GM12864 (cell line): ENCODE measurements around the gene NES.

Experiments used
- DNase-seq: peaks from one replicate; pipeline ENCODE4 v3.0.0-alpha.2; 2011; ENCODE audit warnings: low read depth
- H3K4me3 ChIP-seq: 2 replicates; pipeline ENCODE4 v1.5.1; 2011; ENCODE audit warnings: mild to moderate bottlenecking, low read depth, low read length, control low read depth
- TF ChIP-seq, protein P1 (sequence below): IDR thresholded peaks from 2 replicates; pipeline ENCODE4 v1.5.1; 2011; ENCODE audit warnings: low read depth, mild to moderate bottlenecking, moderate library complexity, low read length, control low read depth, inconsistent platforms; ENCODE audit errors: missing control alignments

Gene NES

DNA sequence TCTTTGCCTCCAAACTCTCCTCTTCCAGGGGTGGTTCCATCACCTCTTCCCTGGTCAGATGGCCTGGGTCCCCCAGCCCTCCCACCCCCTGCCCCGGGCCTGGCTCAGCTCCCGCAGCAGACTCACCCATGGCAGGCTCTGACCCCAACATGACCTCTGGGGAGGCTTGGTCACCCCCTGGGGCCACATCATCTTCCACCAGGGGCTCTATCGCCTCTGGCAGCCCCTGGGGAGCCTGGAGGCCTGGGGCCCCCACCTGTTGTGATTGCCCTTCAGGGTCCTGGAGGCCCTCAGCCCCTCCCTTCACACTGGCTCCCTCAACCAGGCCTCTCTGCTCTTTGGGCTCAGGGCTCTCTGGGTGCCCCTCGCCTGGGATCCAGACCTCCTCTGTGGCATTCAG lies 6.4 kb downstream of the NES start:
- no peak for DNase-seq
- no peak overlapping the region for H3K4me3 ChIP-seq
- TF ChIP-seq, protein P1, sequence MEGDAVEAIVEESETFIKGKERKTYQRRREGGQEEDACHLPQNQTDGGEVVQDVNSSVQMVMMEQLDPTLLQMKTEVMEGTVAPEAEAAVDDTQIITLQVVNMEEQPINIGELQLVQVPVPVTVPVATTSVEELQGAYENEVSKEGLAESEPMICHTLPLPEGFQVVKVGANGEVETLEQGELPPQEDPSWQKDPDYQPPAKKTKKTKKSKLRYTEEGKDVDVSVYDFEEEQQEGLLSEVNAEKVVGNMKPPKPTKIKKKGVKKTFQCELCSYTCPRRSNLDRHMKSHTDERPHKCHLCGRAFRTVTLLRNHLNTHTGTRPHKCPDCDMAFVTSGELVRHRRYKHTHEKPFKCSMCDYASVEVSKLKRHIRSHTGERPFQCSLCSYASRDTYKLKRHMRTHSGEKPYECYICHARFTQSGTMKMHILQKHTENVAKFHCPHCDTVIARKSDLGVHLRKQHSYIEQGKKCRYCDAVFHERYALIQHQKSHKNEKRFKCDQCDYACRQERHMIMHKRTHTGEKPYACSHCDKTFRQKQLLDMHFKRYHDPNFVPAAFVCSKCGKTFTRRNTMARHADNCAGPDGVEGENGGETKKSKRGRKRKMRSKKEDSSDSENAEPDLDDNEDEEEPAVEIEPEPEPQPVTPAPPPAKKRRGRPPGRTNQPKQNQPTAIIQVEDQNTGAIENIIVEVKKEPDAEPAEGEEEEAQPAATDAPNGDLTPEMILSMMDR, result no peak

DNA sequence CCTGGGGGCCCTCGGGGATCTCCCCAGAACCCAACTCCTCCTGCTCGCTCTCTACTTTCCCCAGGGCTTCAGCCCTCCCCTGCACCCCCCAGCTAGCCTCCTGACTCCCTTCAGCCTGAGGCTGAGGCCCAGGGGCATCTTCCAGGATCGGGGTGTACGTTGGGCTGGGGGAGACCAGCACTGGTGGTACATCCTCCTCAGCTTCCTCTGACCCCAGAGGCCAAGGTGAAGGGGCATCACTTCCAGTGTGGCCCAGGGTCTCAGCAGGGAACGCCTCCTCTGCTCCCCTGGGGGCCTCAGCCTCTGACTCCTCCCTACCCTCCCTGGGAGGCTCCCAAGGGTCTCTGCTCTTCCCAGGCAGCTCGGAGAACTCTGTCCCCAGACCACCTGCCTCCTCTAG lies 6.8 kb downstream of the NES start:
- TF ChIP-seq, protein P1, result no peak
- DNase-seq, result no peak
- no peak overlapping the region for H3K4me3 ChIP-seq

DNA sequence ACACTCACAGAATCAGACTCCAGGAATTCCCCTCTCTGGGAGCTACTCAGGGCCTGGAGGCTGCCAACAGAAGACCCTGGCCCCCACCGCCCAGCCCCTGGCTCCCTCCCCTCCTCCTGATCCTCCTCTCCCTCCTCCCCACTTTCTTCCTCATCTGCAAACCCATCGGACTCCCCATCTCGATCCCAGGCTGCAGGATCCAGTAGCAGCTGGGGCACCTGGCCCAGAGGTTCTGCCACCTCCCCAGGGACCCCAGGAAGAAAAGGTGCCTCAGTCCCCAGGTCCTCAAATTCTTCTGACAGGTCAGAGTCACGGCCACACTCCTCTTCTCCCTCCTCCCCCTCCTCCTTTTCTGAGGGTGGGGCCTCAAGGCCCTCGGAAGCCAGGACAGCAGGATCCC lies 7.4 kb downstream of the NES start:
- no peak for DNase-seq
- H3K4me3 ChIP-seq, result no peak overlapping the region
- TF ChIP-seq, protein P1, result no peak

DNA sequence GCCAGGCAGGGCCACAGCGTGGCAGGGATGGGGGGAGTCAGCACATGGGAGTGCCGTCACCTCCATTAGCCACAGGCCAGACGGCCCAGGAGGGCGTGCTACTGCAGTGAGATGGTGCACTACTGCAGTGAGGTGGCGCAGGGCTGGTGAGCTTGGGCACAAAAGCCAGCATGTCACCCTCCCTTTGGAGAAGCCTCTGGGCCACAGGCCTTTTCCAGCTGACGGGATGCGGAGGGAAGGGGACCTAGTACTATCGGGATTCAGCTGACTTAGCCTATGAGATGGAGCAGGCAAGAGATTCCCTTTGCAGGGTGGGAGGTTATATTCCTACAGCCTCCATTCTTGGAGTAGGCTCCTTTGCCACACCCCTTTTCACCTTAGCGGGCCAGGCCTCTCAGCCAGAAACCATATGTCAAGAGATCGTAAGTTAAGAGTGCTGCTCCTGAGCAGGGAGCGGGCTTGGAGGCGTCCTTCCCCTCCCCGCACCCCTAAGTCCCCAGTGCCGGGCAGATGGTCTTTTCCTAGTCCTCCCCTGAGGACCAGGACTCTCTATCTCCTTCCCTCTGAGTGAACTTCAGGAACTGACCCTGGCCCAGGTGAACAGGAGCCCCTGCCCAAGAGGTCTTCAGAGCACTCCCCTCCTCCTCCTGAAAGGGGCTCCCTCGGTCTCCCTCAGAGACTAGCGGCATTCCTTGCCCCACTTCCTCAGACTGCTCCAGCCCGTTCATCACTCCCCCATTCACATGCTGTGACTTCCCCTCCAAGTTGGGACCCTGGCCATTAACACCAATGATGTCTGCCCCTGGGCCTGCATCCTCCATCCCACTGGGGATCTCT lies 8.2 kb downstream of the NES start:
- no peak overlapping the region for H3K4me3 ChIP-seq
- TF ChIP-seq, protein P1, result no peak
- DNase-seq, result no peak

DNA sequence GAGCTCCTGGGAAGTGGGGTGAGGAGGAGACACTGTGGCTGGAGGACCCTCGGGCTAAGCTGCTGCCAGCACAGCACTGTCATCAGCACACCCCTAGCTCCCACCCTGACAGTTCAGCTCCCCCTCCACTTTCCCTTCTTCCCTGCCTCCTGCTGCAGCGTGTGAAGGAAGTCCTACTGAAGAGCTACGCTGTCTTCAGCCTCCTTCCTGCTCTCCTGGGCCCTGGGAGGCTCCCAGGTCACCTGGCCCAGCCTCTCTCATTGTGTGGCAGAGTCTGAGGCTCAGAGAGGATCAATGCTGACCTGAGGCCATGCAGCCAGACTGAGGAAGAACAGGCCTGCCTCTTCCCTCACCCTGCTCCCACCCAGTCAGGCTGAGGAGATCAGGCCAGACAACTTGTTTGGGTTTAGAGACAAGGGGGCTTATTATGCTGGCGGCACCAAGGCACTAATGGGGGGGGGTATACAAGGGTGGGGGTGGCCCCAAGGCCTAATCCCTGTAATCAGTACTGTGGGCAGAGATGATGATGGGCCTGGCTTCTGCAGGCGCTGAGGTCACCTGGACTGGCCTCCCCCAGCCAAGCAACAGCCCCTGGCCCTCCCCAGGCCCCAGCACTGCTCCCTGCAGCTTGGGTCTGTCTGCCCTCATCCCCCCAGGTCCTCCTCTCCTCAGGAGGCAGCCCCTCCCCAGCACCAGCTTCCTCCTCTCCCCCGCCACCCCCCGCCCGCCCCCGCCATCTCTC lies 9.1 kb downstream of the NES start:
- TF ChIP-seq, protein P1, result no peak
- no peak overlapping the region for H3K4me3 ChIP-seq
- DNase-seq, result no peak

DNA sequence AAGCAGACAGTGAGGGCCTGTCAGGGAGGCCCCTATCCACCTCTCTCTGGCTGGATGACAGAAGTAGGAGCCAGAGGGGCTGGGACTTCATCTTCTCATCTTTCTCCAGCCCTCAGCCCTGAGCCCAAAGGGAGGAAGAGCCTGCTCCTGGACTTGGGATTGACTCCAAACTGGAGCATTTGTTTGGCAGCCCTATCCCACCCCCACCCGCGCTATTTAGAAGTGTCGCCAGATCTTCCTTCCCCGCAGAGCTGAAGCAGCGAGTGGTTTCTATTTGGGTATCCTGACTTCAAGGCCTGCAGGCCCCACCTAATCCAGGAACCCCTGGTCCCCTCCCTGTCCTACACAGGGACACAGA lies 9.6 kb downstream of the NES start:
- TF ChIP-seq, protein P1, result no peak
- no peak overlapping the region for H3K4me3 ChIP-seq
- no peak for DNase-seq
